Ureter (tissue), 1 donor: Measurements from ENCODE around the gene OSBP2. TPM values are rescaled to one million over a fixed set of nuclear protein-coding genes. Genes with fewer than 3 reads are reported as not detected.

Experiments used
- DNase-seq: peaks from one replicate; pipeline ENCODE4 v3.0.0-alpha.2; 2020; ENCODE audit warnings: low spot score
- total RNA-seq: library from RNA; stranded (reverse); gene quantifications from one replicate; pipeline ENCODE4 v1.2.4, GENCODE V29; 2023
- donor health status: DM: yes; HTN: yes; CAD: no.

Gene OSBP2, protein sequence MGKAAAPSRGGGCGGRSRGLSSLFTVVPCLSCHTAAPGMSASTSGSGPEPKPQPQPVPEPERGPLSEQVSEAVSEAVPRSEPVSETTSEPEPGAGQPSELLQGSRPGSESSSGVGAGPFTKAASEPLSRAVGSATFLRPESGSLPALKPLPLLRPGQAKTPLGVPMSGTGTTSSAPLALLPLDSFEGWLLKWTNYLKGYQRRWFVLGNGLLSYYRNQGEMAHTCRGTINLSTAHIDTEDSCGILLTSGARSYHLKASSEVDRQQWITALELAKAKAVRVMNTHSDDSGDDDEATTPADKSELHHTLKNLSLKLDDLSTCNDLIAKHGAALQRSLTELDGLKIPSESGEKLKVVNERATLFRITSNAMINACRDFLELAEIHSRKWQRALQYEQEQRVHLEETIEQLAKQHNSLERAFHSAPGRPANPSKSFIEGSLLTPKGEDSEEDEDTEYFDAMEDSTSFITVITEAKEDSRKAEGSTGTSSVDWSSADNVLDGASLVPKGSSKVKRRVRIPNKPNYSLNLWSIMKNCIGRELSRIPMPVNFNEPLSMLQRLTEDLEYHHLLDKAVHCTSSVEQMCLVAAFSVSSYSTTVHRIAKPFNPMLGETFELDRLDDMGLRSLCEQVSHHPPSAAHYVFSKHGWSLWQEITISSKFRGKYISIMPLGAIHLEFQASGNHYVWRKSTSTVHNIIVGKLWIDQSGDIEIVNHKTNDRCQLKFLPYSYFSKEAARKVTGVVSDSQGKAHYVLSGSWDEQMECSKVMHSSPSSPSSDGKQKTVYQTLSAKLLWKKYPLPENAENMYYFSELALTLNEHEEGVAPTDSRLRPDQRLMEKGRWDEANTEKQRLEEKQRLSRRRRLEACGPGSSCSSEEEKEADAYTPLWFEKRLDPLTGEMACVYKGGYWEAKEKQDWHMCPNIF
- total RNA-seq: 4.3 TPM

DNA sequence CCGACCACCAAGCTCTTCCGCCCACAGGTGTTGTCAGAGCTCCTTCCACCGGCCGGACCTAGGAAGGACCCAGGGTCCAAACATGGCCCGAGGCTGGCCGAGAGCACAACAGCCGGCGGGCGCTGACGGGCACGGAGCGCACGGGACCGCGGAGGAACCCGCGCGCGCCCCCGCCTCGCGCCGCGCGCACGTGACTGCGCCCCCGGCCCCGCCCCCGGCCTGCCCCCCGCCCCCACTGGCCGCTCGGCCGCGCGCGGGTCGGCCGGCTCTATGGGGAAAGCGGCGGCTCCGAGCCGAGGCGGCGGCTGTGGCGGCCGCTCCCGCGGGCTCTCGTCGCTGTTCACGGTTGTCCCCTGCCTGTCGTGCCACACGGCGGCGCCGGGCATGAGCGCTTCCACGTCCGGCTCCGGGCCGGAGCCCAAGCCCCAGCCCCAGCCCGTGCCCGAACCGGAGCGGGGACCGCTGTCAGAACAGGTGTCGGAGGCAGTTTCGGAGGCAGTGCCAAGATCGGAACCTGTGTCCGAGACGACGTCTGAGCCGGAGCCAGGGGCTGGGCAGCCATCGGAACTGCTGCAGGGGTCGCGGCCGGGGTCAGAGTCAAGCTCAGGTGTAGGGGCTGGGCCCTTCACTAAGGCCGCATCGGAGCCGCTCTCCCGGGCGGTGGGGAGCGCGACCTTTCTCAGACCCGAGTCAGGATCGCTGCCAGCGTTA is at the start of gene OSBP2:
OSBP2 (plus strand) TSS at position 235 of the 711 bp plus-strand sequence; CDS start at position 271, 36 bp downstream.
- DNase-seq: peak; percentile 44

DNA sequence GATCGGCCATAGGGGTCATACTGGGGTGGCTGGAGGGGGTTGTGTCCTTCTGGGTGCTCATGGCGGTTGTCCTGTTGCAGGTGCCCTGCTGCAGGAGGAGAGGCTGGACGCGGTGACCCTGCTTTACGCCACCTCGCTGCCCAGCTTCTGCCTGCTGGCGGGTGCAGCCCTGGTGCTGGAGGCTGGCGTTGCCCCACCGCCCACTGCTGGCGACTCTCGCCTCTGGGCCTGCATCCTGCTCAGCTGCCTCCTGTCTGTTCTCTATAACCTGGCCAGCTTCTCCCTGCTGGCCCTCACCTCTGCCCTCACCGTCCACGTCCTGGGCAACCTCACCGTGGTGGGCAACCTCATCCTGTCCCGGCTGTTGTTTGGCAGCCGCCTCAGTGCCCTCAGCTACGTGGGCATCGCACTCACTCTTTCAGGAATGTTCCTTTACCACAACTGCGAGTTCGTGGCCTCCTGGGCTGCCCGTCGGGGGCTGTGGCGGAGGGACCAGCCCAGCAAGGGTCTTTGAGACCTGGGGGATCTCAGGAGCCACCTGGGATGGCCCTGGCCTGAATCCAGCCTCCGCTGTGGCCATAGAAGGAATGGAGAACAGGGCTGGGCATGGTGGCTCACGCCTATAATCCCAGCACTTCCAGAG is 48.0 kb upstream of the OSBP2 start:
- no peak for DNase-seq

DNA sequence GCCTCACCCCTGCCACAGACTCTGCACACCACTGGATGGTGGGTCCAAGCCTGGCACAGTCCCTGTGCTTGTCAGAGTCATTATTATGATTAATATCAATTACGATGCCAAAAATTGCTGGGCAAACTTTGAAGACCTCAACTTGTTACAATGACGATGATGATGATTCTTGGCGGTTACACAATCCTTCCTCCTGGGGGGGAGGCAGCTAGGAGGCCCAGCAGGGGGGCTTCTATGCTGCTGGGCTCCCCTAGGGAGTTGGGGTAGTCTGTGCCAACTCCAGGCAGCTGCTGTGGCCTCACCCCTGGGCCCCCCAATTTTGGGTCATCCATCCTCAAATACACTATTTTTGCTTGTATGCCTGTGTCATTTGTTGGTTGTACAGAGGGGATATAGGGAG is 47.1 kb upstream of the OSBP2 start:
- no peak for DNase-seq

DNA sequence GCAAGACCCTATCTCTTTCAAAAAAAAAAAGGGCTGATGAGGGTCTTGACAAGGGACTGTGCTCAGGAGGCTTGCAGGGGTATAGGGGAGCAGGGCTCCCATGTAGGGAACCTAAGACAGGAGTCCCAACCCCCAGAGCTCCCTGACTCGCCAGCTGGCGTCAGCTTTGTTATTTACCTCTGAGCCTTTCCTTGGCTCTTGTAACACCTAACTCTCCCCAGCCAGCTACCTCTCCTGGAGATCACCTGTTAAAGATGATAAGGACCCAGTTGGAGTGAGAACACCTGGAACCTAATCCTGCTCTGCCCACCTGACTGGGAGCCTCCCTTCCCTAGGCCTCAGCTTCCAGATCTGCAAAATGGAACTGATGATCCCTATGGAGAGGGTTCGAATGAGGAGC is 45.8 kb upstream of the OSBP2 start:
- no peak for DNase-seq

DNA sequence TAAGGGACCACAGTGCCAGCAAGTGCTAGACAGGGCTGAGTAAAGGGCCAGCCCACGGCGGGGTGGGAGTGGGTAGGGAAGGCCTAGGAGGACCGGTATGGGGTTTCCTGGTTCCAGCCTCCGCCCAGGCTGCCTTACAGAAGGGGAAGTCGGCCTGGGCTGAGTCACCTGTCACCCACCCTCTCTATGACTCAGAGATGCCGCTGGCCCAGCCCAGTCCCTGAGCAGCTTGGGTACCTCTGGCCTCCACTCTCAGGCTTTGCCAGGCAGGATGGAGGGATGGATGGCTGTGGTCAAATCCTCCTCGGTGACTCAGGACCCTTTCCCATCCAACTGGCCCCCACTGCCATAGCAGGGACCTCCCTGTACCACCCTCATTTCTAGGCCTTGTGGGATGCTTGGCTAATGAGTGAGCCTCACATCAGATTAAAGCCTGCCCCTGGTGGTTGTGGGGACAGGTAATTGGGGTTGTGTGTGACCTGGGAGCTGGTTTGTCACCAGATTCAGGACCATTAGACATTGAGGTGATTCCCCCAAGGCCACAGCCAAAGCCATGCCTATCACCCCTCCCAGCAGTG is 45.2 kb upstream of the OSBP2 start:
- peak; percentile 87 for DNase-seq

DNA sequence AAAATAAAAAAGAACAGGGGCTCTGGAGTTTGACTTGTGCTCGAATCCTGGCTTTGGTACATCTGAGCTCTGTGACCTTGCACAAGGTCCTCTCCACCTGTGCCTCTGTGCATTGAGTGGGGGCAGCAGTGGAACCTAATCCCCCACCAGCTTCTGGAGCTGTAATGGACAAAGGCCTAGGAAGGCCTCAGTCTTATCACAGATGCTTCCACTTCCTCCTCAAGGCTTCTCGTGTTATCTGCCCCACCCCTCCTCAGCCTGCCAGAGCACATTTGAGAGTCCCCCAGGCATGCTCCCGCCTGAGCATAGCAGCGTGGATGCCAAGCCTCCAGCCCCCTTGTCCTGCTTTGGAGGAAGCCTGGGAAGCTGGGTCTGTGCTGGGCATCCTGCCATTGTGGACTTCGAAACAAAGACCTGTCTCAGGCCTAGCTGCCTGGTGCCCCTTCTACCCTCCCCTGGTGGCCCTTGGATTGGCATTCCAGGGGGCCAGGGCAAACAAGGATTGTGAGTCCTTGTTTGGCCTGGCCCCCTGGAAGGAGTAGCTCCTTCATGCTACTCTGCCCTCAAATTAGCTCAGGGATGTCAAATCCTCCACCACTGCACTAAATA is 44.1 kb upstream of the OSBP2 start:
- DNase-seq: no peak

DNA sequence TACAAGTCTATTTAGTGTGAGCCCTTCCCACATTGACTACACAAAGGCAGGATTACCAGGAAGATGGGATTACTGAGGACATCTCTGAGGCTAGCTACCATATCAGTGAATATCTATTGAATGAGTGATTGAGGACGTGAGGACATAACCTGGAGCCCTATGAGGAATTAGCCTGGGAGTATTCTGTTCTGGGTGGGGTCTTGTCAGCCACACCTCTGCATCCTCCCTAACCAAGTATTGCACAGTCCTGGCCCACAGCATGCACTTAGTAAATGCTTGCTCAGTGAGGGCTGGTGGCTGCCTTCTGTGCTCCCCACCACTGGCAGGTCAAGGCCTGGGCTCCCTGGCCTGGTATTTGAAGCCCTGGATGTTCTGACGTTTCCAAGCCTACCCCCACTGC is 41.8 kb upstream of the OSBP2 start:
- DNase-seq: no peak

DNA sequence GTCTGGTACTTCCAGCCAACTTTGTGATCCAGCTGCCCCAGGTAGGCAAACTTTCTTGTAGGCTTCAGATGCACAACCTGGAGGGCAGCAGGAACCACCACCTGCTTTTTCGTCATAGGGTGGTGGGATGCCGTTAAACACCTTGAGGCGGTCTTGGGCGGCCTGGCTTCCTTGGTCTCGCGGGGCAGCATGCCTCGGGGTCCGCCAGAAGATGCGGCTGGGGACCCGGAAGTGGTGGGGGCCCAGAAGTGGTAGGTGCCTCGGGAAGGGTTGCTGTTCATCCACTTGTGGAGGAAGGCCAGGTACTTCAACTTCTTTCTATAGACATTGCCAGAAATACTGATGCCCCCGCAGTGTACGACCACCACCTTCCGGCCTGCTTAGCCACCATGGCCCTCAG is 40.3 kb upstream of the OSBP2 start:
- no peak for DNase-seq

DNA sequence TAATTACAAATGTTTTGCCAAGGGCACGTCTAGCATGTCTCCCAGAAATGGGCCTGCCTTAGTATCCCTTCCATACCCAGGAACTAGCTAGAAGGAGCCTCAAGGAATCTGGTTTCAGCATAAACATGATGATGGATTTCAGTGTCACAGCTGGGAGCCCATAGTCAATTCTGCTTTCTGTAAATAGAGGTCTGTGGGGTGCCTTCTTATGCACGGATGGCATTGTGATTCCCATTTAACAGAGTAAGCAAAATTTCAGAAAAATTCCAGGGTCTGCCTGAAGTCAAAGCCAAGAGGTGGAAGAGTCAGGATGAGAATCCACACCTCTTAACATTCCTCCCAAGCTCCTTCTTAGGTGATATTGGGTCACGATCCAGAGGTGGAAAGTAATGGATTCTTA is 39.1 kb upstream of the OSBP2 start:
- no peak for DNase-seq

DNA sequence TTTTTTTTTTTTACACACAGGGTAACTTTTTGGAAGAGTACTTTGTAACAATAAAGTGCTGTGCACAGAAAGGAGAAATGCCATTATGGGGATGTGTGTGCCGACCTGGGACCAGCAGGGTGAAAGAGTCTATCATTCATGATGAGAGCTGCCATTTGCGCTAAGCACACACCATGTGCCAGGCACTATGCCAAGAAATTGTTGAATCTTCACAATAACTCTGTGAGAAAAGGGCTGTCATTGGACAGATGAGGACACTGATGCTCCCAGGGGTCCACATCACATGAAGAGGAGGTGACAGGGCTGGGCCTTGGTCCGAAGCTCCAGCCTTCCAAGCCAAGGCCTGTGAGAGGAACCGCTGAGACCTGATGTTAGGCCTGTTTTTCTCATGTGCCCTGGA is 32.6 kb upstream of the OSBP2 start:
- DNase-seq: no peak

DNA sequence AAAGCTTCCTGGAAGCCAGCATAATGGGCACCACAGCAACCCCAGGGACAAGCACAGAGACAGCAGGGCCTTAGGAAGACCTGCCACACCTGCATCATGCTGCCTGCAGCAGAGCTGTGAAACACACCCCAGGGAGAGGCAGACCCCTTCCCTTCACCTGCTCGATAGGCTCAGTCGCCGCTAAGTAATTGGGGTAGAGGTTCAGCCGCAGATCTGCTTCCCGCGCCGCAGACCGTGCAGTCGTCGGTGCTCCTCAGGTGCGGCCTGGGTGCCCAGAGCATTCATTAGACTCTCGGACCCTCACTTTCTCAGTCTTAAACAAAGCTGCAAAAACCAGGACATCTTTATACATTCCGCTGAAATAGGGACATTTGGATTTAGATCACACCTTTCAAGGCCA is 29.9 kb upstream of the OSBP2 start:
- DNase-seq: no peak

DNA sequence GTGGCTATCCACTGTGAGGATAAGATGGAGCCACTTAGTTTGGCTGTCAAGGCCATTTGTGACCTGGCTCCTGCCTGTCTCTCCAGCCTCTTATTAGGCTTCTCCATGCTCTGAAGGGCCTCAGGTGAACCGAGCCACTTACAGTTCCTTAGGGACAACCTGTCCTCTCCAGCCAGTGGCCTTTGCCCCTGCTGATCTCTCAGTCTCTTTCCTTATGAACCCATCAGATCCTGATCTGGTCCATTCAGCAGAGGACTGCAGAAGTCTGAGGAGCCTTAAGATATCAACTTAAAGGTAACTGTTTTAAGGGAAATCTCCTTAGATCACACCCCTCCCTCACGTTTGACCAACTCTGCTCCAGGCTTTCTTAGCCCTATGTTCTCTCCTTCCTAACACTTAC is 29.4 kb upstream of the OSBP2 start:
- DNase-seq: no peak

DNA sequence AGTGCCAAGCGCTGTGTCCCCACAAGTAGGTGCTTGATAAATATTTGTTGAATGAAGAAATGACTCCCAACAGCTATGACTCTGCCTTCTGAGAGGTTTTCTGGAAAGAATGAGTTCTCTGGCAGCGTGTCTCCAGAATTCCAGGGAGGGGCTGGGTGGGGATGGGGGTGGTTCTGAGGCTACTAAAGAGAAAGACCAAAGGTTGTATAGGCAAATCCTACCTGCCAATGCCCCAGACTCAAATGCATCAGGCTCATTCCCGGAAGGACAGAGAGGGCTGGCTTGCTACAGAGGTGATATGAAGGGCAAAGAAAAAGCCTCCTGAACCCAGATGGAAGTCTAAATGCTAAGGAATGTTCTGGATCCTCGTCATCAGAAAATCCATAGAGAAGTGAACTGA is 28.9 kb upstream of the OSBP2 start:
- DNase-seq: no peak

DNA sequence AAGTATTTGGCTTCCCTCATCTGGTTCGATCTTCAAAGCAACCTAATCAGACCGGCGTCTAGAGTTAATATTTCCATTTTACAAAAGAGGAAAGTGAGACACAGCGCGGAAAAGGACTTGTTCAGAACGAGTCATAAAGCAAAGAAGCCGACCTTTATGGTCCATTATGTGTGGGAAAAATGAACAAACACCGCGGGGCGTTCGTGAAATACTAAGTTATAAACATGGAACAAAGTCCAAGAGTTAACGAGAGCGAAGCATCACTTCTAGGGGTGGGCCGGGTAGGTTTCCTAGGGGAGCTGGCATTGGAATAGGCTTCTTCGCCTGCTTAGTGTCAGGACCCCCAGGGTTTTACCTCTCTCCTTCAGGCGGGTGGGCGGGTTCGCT is 27.6 kb upstream of the OSBP2 start:
- DNase-seq: no peak

DNA sequence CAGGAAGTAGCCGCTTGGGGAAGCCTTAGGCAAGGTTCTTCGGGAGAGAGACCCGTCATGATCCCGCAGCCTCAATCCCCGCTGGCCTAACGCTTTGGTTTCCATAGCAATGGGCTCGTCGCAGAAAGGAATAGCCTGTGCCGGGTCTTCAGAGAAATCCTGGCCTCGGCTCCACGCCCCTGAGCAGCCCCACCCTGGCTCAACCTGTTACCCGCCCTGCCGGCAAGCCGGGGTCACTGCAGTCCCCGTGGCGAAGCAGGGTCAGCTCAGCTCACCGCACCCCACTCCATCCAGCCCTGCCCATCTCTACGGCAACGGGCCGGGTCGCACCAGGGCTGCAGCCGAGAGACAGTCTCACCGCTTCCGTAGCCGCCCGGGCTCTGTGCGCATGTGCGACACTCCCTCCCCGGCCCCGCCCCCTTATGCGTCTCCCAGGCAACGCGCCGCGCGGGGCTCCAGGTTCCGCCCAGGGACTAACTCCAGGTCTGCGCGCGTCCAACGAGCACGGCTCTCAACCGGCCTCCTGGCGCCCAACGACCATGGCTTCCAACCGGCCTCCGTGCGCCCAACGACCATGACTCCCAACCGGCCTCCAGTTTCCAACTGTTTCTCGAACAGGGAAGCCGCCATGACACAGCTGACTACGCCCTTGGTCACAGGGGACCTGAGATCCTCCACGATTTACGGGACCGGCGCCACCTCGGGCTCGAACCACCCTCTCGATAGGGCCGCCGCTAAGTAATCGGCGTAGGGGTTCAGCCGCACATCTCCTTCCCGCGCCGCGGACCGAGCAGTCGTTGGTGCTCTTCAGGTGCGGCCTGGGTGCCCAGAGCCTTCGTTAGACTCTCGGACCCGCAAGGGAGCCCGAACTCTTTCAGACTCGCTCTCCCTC is 26.9 kb upstream of the OSBP2 start, which contains the start of gene DUSP18:
DUSP18 (minus strand) TSS at position 382 of the 892 bp plus-strand sequence. CDS start 3,872 bp downstream, outside the sequence.
- DNase-seq: peak; percentile 95

DNA sequence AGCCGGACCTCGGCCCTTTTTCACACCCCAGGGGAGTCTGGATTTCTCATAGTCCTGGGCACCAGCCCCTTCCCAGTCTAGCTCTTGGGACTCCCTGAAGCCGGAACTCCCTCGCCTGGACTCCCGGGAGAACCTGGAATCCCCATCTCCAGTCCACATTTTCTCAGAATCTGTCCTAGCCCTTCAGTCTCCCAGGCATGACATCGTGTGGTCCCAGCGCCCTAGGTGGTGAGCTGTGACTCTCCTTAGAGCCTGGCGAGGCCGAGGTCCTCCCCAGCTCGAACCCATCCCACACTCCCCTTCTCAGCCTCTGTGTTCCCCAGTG is 26.3 kb upstream of the OSBP2 start:
- DNase-seq: no peak

DNA sequence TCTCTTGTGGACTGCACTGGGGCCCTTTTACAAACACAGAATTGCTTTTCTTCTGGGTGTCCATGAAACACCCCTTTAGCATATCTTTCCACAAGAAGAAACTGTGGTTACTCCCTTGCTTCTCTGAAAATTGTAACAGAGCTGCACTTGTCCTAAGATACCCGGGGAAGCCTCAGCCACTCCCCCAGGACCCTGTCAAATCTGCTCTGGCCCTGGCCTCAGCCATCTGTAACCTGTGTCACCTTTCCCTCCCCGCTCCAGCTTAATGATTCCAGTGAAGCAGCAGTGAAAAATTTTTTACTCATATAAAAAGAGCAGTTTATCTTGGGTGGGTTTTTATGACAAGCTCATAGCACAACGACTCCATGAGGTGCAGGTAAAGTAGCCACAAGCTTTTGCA is 23.6 kb upstream of the OSBP2 start:
- no peak for DNase-seq

DNA sequence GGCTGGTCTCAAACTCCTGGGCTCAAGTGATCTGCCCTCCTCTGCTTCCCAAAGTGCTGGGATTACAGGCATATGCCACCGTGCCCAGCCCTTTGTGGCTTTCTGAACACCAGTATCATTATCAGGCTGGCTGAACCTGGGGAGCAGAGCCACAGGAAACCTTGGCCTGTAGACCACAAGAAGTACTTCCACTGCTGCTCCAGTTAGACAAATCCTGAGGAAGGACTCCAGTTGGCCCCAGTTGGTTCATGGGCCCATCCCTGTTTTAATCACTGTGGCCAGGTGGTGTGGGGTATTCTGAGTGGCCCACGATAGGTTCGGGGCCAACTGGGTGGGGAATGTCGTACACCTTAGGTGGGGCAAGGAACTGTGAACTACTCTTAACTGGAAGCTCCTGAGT is 21.5 kb upstream of the OSBP2 start:
- DNase-seq: no peak

DNA sequence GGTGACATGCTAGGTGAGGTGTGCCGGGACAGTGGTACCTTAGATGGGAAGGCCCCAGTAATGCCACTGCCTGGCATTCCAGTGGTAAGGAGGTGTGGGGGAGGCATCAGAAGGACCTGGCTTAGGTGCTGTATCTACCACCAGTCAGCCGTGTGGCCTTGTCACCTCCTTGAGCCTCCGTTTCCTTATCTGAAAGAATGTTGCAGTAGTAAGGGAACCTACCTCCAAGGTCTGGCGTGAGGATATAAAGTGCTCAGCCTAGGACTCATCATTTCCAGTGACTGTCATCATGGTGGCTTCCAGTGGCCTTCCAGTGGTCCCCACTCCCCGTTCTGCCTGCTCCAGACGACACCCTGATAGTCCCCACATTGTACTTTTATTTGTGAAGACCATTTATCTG is 20.2 kb upstream of the OSBP2 start:
- DNase-seq: no peak

DNA sequence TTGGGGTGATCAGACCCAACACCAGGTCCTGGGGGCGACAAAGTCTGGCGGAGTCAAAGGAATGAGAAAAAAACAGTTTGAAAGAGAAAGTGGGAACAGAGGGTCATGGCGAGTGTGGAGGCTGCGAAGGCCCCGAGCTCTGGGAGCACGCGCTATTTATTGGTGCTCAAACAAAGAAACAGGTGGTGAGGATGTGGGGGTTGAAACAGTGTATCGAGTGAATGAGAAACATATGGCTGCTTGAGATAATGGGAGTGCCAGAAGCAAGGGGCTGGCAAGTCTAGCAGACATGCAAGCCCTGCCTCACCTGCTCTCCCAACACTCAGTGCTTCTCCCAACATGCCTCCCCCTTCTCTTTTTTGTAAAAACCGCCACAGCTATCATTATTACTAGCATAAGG is 19.2 kb upstream of the OSBP2 start:
- no peak for DNase-seq
